HG03196 (cell line): Measurements from ENCODE around the gene ZNF420.
"Not testable (repeated sequence)": the region's sequence is repeated elsewhere in the genome, so short reads cannot be mapped to it uniquely, and the experiment has no call there.

ENCODE experiments used
- ATAC-seq: cut with Tn5 transposase; IDR thresholded peaks from one replicate; pipeline ENCODE4 v1.9.1; 2021; ENCODE audit not compliant: unreplicated experiment

Gene ZNF420

DNA sequence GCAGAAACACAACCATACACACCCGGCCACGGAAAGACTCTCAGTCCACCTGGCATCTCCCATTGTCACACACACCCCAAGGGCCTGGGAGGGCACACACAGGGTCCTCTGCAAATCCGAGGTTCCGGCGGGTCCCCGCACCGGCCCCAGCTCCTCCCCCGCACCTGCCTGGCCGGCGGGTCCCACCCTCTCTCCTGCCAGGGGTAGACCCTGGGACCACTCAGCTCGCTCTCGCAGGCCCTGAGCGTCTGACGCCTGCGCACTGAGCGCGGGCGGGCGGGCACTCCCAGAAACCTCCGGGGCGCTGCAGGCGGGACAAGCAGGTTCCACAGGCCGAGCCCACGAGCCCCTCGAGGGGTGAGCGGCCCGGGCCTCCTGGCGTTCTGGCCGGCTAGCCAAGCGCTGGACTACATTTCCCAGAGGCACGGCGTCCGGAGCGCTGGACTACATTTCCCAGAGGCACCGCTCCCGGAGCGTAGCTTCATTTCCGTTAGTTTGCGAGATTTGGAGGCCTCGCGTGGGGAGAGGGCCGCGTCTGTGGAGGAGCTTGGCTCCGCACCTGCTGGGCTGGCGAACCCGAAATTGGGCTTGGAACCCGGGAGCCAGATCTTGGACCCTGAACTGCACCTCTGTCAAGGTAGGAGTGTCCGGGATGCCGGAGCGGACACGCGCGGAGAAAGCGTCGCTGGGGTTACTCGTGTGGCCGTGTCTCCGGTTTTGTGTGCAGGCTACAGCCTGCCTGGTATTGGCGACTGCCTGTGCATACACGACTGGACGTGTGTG lies at the start of gene ZNF420:
TSS of gene ZNF420 (plus strand) at position 500 of the 783 bp plus-strand sequence. CDS start 10,686 bp downstream, outside the sequence.
- peak; percentile 94 for ATAC-seq

DNA sequence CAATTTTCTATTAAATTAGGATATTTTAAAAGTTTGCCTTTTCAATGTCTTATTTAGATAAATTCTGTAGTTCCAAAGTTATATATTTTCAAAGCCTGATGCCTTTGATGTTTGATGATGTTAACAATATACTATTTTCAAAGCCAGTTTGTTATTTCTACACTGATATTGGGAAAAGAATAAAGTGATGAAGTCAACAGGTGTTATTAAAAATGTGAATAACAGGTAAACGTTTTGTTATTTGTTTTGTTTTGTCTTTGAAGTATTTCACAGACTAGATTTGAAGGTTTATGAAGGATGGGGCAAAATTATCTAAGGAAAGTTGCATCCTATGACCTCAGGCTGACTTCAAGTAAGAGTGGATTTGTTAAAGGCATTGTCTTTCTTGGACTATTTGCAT lies 33.1 kb upstream of the ZNF420 start:
- ATAC-seq = no peak

DNA sequence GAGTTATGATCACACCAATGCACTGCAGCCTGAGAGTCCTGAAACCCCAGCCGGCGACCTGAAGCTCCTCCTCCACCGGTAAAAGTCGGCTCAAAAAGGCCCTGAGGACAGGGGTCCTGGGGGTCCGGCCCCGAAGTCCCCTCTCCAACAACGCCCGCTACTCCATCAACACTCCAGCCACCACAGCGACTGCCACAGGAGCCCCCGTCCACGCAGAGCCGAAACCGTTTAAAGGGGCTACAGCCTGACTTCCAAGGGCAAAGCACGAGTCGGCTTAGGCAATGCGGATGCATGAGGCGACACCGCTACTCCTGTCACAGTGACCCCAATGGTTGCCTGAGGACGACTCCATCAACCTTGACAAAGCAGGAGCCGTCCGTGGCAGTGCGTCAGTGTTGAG lies 22.9 kb upstream of the ZNF420 start:
- ATAC-seq = no peak

DNA sequence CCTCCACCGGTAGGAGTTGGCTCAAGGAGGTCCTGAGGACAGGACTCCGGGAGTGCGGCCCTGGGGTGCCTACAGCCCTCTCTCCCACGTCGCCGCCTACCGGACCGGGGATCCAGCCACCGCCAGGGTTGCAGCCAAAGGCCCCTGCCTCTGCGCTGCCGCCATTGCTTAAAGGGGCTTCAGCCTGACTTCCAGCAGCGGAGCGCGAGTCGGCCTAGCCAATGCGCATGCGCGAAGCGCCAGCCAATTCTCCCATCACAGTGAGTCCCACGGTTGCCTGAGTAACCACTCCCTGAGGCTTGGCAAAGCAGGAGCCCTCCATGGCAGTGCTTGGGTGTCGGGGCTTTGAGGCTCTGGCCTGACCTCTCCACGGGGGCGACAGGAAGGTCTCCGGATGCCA lies 21.5 kb upstream of the ZNF420 start:
- ATAC-seq = no peak

DNA sequence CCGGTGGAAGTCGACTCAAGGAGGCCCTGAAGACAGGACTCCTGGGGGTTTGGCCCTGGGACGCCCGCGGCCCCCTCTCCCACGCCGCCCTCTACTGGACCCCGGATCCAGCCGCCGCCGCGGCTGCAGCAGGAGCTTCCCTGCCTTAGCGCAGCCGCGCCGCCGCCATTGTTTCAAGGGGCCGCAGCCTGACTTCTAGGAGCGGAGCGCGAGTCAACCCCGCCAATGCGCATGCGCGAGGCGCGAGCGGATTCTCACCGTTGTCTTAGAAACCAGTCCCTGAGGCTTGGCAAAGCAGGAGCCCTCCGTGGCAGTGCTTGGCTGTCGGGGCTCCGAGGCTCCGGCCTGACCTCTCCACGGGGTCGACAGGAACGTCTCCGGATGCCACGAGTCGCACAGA lies 19.1 kb upstream of the ZNF420 start:
- ATAC-seq = no peak

DNA sequence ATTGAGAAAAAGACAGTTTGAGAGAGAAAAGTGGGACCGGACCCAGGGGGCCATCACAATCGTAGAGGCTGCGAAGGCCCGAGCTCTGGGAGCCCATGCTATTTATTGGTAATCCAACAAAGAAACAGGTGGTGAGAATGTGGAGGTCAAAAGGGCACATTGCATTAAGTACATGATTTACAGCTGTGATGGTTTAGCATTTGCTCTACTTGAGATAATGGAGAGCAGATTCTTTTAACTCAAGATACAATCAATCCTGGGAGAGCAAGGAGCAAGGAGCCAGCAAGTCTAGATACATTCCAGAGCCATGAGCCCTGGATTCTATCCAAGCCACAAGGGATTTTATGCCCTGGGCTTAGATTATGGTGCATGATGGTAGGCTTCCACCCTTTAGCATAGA lies 13.3 kb upstream of the ZNF420 start:
- ATAC-seq = not testable (repeated sequence)

DNA sequence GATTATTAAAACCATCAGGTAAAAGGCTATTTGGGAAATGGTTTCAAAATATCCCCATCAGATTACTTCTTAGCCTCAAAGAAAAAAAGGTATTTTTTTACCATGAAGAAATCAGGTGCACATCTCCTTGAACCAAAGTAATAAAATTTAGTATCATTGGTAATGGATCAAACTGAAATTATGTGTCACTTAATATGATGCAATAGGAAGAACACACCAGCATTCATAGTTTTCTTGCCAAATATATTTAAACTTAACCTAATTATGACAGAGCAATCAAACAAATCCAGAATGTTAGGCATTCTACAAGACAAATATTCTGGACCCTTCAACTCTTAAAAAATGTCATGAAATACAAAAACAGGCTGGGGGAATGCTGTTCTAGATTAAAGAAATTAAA lies 4.1 kb upstream of the ZNF420 start:
- no peak for ATAC-seq

DNA sequence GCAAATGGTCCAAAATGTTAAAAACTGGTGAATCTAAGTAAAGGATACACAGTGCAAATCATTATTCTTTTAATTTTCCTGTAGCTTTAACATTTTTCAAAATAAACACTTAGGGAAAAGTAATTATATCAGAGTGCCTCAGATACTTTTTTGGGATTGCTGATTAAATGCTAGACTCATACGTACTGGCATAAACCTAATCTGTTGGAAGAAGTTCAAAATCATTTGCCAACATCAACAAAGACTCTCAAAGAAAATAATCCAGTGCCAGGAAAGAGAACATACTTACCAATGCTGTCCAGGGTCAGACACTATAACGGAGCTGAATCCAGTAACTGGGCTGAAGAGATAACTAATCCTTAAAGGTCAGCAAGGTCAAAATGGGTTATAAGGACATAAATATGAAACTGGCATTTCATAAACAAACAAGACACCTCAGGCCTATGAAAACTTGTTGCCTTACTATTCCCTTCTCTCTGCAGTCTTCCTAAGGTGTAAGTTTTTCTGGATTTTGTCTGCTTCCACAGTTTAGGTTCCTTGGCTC lies 3.3 kb upstream of the ZNF420 start:
- ATAC-seq = no peak

DNA sequence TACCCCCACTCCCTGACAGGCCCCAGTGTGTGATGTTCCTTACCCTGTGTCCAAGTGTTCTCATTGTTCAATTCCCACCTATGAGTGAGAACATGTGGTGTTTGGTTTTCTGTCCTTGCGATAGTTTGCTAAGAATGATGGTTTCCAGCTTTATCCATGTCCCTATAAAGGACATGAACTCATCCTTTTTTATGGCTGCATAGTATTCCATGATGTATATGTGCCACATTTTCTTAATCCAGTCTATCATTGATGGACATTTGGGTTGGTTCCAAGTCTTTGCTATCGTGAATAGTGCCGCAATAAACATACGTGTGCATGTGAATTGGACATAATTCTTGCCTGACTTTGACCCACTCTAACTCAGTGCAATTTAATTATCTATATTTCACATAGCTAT lies 1.7 kb upstream of the ZNF420 start:
- ATAC-seq = not testable (repeated sequence)

DNA sequence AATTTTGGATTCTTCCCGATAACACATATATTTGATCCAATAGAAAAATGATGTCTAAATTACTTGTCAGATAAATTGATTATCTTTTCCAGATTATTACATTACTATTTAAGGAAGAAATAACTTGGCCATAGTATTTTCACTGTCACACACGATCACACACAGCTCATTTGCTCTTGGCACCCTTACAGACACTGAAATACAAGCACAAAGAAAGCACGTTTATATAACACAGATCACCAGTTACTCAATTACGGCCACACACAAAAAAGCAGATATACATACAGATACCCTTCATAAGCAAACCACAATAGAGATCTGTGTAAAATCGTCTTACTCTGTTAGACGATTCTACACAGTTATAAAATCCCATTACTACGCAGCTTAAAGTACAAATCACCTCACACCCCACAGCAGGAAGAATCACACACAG lies 716 bp upstream of the ZNF420 start:
- no peak for ATAC-seq

DNA sequence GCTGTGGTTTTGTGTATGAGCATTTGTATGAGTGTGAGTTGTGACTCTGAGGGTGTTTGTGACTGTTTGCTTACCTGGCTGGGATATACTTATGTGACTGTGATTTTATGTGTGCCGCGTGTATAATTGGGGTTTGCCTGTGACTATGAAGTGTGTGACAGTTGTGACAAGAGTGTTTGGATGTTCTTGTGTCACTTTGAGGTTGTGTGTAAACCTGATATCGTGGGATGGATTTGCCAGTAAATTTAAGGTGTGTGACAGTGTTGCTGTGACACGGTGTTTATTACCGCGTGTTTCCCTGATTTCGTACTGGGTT lies 442 bp downstream of the ZNF420 start:
- no peak for ATAC-seq

DNA sequence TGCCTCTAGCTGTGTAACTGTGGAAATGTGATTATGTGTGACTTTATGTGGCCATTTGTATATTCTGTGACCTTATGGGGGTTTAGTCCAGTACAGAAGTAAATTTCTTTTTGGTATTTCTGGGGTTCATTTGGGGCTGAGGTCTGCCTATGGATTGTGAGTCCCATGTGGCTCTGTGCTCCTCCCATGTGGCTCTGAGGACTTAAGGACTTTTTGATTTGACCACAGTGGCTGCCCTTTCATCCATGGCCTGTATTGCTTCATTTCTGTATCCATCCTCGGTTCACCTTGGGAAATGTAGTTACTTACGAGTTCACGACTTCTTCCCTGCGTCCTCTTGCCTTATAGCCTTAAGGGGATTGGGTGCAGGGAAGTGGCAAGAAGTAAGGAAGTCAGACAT lies 1.0 kb downstream of the ZNF420 start:
- ATAC-seq = no peak

DNA sequence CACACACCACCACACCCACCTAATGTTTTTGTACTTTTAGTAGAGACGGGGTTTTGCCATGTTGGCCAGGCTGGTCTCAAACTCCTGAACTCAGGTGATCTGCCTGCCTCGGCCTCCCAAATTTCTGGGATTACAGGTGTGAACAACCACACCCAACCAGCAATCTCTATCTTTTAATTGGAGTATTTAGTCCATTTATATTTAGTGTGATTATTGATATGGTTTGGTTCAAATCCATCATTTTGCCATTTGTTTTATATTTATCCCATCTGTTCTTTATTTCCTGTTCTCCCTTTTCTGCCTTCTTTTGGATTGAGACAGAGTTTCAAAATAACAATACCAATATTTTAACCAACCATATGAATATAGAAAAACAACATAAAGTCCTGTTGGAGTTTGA lies 4.1 kb downstream of the ZNF420 start:
- ATAC-seq = no peak

DNA sequence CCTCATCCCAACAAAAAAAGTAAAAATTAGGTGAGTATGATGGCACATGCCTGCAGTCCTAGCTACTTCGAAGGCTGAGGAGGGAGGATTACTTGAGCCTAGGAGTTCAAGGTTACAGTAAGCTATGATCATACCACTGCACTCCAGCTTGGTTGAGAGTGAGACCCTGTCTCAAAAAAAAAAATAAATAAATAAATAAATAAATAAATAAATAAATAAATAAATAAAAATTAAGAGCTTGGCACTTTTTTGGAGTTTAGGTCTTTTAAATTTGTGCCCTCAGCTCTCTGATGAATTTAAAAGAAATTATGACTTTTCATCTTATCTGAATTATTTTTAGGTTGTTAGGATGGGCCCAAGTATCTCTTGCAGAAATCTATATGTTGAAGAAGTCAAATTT lies 8.9 kb downstream of the ZNF420 start:
- no peak for ATAC-seq

DNA sequence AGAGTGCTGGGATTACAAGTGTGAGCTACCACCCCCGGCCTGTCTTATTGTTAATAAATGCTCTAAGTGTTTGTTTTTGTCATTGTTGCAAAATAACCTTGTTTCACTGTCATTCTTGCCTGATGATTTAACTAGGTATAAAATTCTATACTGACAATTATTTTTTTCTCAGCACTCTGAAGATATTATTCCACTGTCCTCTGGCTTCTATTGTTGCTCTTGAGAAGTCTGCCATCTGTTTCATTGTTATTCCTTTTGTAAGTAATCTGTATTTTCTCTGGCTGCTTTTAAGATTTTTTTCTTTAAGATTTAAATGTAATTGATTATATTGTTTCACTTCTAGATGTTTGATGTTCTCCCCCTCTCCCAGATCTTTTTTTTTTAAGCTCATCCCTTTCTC lies 17.6 kb downstream of the ZNF420 start:
- no peak for ATAC-seq

DNA sequence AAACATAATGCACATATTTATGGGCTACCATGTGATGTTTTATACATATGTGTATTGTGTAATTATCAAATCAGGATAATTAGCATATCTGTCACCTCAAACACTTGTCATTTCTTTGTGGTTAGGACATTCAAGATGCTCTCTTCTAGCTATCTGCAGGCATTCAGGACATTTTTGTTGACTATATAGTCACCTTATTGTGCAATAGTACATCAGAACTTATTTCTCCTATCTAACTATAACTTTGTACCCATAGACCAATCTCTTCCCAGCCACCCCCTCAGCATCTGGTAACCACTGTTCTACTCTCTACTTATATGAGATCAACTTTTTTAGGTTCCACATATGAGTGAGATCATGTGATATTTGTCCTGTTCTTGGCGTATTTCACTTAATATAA lies 20.3 kb downstream of the ZNF420 start:
- ATAC-seq = no peak

DNA sequence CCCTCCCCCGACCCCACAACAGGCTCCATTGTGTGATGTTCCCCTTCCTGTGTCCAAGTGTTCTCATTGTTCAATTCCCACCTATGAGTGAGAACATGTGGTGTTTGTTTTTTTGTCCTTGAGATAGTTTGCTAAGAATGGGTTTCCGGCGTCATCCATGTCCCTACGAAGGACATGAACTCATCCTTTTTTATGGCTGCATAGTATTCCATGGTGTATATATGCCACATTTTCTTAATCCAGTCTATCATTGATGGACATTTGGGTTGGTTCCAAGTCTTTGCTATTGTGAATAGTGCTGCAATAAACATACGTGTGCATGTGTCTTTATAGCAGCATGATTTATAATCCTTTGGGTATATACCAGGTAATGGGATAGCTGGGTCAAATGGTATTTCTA lies 25.9 kb downstream of the ZNF420 start:
- not testable (repeated sequence) for ATAC-seq

DNA sequence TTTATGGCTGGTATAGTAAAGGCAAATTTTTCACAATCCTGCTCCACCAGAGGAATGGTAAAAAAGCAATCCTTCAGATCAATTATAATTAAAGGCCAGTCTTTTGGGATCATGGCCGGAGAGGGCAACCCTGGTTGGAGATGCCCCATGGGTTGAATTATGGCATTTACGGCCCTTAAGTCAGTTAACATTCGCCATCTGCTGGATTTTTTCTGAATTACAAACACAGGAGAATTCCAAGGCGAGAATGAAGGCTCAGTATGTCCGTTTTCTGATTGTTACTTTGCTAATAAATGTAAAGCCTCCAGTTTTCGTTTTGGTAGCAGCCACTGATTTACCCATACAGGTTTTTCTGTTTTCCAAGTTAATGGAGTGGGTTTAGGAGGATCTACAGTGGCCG lies 33.5 kb downstream of the ZNF420 start:
- not testable (repeated sequence) for ATAC-seq

DNA sequence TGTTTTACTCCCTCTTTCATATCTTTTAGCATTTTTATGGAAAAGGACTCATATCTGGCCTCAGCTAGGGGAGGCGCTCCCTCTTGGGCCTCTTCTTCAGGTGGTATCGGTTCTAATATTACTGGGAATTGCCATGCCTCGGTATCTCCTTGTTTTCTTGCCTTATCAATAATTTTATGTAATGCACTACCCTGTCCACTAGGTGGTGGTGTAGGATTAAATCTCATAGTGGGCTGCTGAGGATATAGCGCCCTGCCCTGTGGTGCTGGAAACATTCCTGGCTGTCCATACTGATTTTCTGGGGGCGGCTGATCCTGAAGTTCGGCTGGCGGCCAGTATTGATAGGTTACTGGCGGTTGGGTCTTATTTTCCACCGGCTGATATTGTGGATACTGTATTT lies 35.8 kb downstream of the ZNF420 start:
- no peak for ATAC-seq

DNA sequence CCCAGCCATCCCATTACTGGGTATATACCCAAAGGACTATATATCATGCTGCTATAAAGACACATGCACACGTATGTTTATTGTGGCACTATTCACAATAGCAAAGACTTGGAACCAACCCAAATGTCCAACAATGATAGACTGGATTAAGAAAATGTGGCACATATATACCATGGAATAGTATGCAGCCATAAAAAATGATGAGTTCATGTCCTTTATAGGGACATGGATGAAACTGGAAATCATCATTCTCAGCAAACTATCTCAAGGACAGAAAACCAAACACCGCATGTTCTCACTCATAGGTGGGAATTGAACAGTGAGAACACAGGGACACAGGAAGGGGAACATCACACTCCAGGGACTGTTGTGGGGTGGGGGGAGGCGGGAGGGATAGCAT lies 43.9 kb downstream of the ZNF420 start:
- ATAC-seq = not testable (repeated sequence)

DNA sequence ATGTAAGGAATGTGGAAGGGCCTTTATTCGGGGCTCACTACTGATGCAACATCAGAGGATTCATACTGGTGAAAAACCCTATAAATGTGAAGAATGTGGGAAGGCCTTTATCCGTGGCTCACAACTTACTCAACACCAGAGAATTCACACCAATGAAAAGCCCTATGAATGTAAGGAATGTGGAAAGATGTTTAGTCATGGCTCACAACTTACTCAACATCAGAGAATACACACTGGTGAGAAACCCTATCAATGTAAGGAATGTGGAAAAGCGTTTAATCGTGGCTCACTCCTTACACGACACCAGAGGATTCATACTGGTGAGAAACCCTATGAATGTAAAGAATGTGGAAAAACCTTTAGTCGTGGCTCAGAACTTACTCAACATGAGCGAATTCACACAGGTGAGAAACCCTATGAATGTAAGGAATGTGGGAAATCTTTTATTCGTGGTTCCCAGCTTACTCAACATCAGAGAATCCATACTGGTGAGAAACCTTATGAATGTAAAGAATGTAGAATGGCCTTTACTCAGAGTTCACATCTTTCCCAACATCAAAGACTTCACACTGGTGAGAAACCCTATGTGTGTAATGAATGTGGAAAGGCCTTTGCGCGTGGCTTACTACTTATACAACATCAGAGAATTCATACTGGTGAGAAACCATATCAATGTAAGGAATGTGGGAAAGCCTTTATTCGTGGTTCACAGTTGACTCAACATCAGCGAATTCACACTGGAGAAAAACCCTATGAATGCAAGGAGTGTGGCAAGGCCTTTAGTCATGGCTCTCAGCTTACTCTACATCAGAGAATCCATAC lies 50.0 kb downstream of the ZNF420 start:
- ATAC-seq = no peak

DNA sequence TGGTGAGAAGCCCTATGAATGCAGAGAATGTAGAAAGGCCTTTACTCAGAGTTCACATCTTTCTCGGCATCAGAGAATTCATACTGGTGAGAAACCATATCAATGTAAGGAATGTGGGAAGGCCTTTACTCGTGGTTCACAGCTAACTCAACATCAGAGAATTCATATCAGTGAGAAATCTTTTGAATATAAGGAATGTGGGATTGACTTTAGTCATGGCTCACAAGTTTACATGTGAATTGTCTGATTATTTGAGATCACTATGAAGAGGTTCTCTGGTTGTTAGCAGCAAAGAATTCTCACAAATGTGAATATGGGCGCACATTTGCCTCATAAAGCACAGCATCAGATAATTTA lies 50.6 kb downstream of the ZNF420 start:
- ATAC-seq = no peak
